GM21786 (cell line): Measurements from ENCODE around the gene FAM124A.

ENCODE experiments used
- ATAC-seq: cut with Tn5 transposase; IDR thresholded peaks from one replicate; pipeline ENCODE4 v1.9.1; 2021; ENCODE audit not compliant: unreplicated experiment

The FAM124A gene

DNA sequence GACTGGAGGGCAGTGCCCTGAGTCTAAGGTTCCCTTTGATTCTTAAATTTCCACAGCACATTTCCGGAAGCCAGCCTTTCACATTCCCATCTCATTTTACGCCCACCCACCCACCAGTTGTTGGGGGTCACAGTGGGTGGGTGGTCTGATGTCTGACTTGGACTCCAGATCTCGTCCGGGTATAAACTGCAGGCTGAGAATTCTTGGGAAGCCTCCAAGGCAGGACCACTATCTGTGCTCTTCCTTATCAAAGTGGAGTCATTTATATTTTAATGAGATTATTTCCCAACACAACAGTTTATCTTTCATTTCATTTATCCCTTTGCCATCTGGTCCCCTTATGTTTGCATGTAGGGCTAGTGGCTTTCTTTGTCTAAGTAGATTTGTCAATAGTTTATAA is 3.6 kb upstream of the FAM124A start:
- no peak for ATAC-seq

DNA sequence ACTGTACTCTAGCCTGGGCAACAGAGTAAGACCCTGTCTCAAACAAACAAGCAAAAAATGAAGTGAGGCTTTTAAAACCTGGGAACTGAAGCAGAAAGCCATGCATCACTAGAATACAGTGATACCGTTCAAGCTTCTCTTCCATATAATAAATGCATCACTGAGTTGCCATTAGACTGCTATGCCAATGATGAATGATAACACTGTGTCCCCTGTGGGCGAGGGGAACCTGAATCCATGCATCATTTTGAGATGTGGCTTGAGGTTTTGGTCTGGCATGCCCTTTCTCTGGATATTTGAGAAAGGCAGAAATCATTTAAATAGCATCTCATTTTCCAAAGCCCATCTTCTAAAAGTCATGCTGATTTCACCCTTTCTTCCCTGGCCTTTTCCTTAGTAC is 1.5 kb upstream of the FAM124A start:
- ATAC-seq: no peak

DNA sequence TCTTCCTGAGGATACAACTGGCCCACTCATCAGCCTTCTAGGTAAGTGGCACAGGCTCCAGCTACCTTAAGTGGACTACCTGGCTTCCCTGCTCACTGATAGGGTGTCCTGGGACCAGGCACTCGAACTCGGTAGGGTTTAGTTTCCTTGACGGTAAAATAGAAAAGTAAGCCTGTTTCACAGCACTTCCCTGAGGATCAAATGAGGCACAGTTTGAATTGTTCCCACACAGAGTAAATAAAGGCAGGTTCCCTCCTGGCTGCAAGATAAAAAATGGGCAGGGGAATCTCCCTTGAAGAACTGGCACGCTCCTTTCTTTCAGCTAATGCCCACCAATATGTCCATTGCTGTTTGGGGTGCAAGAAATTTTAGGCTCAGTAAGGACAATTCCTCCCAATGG is 1.1 kb upstream of the FAM124A start:
- ATAC-seq: no peak

DNA sequence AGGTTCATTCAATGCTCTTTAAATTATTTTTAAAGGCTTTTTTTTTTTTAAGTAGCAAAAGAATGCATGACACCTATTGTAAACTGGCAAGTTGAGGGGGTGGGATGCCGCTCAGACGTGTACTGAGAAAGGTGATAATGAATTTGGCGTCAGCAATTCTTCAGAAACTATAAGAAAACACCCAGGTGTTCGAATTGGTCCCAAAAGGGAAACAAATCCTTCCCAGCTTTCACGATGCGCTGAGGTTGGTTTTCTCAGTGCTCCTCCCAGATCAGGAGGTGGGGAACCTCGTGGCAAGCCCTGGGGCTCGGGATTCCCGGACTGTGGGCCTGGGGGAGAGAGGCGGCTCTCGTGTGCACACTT is 543 bp upstream of the FAM124A start:
- ATAC-seq: no peak

DNA sequence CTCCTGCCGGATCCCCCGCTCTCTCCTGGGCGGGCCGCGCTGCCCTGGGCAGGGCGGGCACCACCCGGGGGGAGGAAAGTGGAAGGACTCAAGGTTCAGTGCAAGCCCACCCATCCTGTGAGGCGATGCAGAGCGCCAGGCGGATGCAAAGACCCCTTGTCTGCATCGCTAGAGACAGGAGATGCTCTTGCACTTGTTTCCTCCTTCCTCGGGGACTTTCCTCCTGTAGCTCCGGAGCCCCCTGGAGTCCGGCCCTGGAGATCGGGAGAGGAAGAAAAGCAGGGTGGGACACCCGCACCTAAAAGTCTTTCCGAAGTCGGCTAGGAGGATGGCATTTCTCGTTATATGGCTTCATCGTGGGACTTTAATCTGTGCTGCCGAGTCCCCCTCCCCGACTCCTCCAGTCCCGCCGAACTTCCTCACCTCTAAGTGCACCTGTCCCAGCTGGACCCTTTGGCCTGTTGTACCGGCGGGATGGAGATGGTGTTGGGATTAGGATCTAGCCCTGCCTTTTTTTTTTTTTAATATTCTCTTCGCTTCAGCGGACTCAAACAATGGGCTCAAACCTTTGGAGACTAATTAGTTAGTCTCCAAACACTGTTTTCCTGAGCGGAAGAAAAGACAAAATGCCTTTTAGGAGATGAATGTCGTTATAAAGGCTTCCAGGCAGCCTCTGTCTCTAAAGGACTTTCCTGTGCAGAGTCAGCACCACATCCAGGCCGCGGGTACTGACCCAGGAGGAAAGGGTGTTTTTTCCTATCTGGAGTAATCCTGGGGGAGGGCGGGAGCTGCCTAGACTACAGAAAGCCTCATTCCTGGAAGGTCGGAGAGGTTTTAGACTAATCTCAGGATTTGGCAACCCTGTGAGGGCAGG is 725 bp downstream of the FAM124A start:
- ATAC-seq: no peak

DNA sequence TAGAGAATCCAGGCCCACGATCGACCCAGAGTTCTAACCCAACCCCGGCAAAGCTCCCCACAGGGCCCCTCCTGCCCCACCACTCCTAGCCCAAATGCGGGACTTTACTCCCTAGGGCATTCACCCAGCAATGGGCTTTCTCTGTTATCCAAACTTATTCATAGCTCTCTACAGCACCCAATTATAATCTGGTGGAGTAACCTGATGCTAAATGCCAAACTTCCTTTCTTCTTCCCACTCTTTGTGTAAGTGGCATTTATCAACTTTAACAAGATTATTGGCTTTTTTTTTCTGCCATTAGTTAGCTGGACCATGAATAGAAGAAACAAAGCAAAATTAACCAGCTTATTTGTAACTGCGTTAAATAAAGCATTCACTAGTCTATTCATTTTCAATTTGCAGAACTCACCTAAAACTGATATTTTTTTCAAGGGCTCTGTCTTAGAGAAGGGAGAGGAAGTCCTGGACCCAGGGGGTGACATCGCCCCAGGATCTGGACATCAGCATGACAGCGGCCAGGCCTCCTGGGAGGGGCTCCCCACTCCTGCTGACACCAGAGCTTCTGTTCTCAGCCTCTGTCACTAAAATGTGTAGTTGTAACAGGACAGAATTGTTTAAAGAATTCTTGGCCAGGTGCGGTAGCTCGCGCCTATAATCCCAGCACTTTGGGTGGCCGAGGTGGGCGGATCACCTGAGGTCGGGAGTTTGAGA is 1.5 kb downstream of the FAM124A start:
- ATAC-seq: no peak

DNA sequence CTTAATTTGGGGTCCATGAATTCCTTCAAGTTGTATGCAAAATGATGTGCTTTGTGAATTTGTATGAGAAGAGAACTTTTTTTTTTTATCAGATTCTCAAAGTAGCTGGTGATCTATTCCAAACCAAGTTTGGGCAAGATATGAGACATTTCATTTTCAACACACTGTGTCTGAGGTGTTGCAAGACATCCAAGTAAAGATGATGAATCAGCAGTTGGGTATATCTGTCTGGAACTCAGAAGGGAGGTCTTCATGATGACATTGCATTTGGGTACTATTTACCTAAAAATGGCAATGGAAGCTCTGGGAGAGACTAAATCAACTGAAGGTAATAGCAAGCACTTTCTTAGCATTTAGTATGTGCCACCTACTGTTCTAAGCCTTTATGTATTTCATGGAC is 2.8 kb downstream of the FAM124A start:
- ATAC-seq: no peak

DNA sequence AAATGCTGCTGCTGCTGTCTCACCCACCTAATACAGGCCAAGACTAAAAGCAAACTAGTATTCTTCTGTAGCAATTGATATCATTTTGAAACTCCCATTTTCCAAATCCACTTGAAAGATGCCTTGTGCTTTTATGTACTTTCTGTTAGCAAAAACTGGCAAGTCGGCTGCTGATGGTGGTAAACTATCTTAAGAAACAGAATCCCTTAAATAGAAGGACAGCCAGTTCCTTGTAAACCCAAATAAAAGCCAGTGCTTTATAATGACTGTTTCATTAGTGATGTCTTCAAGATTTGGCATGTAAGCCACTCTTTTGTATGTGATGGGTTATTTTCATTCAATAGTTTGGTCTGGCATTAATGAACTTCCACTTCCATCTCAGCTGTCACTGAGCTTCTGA is 5.2 kb downstream of the FAM124A start:
- no peak for ATAC-seq

DNA sequence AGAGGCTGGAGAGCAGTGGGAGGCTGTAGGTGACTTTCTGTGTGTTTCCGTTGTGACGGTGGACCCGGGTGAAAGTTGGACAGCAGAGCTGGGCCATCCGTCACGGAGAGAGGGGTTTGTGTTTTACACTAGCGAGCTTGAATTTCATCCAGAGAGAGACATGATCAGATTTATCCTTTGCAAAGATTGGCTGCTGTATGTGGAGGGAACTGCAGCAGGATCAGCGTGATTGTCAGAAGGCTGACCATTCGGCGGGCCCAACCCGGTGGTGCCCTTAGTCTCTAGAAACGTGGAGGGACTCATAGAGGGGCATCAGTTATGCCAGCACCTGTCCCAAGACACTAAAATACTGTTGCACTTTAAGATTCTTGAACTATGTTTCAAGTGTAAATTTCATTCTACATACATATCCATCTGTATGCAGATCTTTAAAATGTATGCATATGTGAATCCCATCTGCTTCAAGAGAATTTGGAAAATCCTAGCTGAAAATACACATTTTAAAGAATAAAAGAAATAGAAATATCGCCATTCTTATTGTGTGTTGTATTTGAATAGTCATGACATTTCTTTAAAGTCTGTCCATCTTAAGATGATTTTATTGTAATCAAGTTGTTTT is 7.0 kb downstream of the FAM124A start:
- no peak for ATAC-seq

DNA sequence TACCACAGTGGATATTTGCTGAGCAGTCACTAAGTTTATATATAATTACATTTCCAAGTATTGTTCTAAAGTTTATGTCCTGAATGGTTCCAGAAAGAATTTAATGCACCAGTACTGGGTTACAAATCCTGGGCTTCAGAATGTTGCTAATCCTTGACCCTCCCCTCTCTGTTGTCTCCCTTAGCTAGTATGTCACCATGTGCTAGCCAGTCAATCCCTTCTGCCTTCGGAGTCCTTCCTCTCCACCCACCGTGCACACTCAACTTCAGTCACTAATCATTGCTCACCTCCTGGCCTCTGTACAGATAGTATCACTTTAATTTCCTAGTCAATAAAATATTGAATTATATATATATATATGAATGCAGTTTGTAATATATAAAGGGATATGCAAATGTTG is 7.5 kb downstream of the FAM124A start:
- ATAC-seq: no peak

DNA sequence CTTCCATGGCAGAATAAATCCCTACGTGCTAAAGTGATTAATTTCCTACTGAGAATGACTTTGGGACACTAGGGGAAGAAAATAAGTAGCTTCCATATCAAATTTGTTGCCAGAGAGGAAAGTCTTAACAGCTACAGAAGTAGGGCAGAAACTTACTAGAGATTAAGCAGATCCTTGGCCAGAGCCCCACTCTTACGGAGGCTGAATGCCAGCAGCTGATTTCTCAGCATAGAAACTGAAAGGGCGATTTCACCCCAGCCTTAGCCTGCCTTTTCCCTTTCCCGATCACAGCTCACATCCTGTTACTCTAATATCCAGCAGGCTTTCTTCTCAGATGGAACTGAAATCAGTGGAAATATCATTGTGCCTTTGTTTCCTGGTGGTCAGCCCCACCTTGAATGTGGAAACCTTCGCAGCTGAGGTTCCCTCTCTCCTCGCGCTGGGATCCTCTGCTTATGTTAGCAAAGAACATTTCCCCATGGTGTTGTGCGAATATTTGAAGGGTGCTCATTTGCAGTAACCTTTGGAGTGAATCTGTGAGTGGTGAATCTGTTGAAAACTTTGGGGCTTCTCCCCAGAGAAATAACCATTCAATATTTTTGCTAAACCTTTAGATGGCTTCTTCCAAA is 8.4 kb downstream of the FAM124A start:
- no peak for ATAC-seq

DNA sequence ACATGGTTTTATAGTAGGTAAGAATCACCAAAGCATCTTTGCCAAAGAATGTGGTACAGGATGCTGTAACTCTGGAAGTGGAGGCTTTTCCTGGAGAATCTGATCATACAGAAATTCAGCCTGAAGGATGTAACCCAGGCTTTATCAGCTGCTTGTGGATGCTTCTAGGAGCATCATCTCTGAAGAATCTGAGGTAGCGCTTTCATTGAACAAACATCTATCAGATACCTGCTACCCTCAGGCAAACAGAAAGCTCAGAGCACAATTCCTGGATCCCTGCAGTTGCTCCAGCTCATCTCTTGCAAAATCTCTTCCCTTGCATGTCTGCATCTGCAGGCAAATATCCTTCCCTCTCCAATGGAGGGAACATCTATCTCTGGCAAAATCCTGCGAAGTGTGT is 9.3 kb downstream of the FAM124A start:
- ATAC-seq: no peak

DNA sequence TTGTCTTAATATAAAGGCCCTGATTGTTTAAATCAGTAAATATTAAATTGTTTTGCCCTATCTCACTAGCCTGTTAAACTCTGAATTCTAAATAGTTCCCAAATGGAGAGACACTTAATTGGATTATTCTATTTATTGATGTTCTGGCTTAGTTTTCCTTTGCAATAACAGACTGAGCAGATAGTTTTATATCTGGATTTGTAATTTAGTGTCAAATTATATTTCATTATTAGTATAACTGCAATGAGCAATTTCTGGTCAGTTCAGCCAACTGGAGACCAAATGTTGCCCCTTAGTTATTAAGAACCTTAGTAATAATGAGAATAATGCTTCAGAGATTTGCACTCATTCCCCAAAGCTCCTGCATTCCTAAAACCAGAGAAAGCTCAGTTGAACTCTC is 10.1 kb downstream of the FAM124A start:
- ATAC-seq: no peak

DNA sequence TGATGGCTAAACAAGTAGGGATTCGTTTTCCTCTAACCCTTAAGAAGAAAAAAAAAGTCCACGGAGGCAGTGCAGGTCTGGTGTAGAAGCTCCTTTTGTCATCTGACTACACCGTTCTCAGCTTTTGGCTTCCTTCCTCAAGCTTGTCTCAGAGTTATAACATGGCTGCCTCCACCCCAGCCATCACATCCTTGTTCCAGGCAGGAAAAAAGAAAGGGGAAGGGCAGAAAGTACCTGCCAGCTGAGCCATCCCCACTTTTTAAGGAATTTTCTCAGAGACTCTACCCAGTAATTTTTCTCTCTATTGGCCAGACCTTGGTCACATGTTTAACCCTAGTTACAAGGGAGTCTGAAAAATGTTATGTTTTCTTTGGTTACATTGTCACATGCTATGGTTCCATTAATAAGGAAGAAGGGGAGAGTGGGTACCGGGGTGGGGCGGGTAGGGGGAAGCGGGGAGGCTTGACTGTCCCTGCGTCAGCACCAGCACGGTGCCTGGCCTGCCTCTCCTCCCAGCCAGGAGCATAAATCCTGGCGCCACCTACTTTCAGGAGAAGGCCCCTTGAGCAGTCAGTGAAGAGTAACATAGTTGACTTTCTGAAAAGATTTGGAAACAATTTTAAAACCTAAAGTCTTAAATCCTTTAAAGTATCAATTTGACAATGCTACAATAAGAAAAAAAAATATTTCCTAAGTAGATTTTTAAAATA is 11.1 kb downstream of the FAM124A start:
- no peak for ATAC-seq

DNA sequence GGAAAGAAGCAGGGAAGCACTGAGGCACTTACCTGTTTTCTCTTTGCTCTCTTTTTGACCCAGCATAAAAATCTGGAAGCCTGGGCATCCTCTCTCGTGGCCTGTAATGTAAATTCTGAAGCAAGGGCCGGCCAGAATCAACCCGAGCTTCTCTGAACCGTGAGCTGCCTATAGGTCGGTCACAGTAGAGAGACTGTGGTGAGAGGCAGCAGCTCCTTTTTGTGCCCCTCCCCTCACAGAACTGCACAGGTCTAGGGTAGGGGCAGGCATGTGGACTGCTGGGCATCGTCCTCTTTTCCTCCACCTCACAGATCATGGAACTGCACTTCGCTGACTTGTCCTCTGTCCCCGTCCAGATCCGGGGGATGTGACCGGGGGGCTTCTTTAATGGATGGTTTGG is 12.5 kb downstream of the FAM124A start:
- no peak for ATAC-seq

DNA sequence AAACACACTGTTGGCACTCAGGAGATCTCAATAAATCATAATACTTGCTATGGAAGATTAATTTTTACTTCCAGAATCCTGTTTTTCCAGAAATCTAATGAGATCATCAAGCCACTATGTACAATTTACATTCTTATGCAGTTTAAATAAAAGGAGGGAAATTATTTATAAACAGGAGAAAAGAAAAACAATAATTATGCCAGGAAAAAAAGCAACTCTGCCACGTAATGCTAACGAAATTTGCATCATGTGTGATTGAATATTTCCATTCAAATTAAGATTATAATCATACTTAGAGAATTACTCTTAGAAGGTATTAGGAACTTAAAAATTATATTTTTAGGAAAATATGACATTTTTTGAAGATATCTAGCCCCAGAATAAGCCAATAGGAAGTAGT is 13.0 kb downstream of the FAM124A start:
- ATAC-seq: no peak

DNA sequence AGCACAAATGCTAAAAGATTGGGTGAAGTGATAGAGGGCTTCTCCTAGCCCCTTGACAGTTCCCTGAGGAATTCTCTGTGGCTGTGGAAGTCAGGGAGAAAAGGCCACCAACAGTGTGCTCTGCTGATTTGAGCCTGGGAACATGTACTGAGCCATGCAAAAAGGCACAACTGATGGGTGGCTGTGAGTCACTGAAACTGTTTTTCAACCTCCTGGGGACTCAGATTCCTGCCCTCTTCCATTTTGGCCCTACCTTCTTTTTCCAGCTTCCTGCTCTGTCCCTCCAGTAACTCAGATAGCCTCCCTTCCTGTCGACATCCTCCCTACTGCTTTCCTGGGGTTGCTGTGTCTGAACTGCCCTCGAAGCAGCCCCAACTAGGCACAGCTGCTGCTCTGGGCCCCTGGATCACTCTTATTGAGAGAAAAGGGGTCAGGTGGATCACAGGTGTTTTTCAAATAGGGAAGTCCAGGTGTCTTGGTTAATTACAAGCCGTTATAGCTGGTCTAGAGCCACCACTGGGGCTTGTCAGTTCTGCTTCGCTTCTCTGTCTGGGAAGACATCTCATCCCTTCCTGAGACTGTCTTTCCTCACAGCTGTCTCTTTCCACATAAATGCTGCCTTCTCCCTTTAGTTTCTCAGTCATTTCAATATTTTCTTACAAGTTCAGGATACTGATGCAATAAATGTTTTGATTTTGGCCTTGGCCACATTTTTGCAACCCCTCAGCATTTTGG is 13.7 kb downstream of the FAM124A start:
- ATAC-seq: no peak

DNA sequence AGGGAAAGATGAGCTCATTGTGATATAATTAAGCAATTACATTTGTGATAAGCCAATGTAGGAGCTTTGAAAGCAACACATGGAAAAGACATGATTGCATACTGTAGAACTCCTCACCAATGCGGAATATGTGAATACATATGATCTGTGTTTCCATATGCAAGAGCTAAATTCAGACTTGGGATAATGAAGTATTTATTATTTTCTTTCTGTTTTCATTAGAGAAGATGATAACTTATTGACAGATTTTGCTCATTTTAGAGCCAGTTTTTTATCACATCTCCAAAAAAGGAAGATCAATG is 14.2 kb downstream of the FAM124A start:
- no peak for ATAC-seq

DNA sequence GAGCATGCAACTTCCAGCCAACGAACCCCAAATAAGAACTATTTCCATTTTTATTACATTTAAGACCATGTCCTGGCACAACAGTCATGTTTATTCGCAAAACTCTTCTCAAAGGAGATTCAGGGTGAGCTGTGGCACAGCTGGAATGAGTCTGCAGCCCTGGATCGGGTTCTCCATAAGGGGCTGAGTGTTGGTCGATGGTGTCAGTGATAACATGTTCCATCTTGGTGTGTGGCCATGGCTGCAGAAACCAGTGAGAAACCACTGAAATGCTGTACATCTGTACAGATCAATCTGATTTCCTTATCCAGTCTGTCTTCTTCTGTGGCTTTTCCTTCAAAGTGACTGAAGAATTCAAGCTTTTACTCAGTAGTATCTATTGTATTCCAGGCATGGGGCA is 15.2 kb downstream of the FAM124A start:
- ATAC-seq: no peak

DNA sequence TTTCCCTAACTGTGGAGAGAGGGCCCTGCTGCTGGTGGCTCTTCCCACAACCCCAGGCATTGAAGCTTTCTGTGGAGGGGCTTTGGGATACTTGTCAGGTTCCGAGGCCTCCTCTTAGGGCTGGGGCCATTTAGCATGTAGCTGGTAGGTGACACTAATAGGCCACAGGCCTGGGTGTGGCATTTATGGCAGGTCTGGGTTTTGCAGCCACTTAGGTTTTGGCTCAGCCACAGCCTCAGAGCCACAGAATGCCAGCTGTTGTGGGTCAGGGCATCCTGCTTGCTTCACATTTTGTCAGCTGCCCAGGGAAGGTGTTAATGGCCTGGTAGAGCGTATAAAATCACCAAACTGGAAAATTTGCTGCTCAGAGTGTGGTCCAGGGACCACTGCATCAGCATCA is 15.7 kb downstream of the FAM124A start:
- no peak for ATAC-seq

DNA sequence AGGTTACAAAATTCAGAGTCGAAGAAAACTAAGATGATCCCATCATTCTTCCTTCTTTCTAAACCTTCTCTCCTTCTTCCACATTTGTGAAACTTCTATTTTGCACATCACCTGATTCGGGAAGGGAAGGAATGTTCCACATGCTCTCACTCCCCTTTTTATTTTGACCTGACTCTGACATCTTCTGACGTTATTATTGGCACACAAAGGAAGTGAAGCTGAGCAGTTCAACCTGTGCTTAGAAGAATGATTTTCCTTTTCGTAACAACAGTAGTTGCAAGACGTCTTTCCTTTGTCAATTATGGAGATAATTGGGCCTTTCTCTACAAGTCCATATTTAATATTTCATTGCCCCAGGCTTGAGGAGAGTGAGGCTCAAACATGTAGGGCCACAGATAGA is 18.0 kb downstream of the FAM124A start:
- no peak for ATAC-seq
